ENCODE data around the gene CLEC2L.

The CLEC2L gene

DNA sequence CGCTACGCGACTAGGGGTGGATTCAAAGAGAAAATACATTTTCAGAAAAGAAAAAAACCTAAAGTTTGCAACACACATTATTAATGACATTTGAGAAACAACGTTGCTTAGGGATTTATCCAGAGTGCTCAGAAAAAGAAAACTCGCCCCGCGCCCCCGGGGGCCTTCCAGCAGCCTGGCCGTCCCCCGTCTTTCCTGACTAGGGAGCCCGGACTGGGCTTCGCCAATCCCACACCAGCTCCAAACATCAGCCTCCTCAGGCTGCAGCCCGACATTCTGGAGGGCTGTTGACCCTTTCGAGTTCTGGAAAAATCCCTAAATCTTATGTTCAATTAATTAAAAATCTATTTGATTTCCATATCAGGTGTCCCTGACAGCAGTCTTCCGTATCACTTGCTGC is 48.6 kb downstream of the CLEC2L start:
- Histone ChIP-seq H3K27ac (ENCODE audit: low read depth, low read length, poor library complexity, severe bottlenecking) (no peak overlapping the region), H3F3A (ENCODE audit: insufficient read depth, low read length) (no peaks in the 10 kb centered on the region), H3K27me3 (ENCODE audit: insufficient read depth, low read length) (no peaks in the 10 kb centered on the region), H3K9me2 (ENCODE audit: low read depth, low read length) (no peaks in the 10 kb centered on the region), H3K36me3 (ENCODE audit: insufficient read depth, low read length) (no peaks in the 10 kb centered on the region), H3K4me3 (ENCODE audit: low read depth, low read length, poor library complexity, severe bottlenecking) (no peak overlapping the region), H3K9ac (ENCODE audit: low read length) (no peak overlapping the region), H3K9me3 (ENCODE audit: low read length) (no peaks in the 10 kb centered on the region), H3K79me2 (ENCODE audit: insufficient read depth, low read length) (no peaks in the 10 kb centered on the region), H2AFZ (ENCODE audit: low read length) (no peak overlapping the region), H3K4me2 (ENCODE audit: low read length) (no peak overlapping the region), H3K4me1 (ENCODE audit: insufficient read depth, low read length, severe bottlenecking) (no peaks in the 10 kb centered on the region), H4K20me1 (ENCODE audit: insufficient read depth, low read length) (no peaks in the 10 kb centered on the region)
- TF ChIP-seq EZH2 (IDR thresholded peaks at IDR 0.05; ENCODE audit: borderline replicate concordance, low read length) = no peak

- Histone ChIP-seq H3K9me3 (ENCODE audit: low read length) (no peaks in the 10 kb centered on the region), H3K27ac (ENCODE audit: low read depth, low read length, poor library complexity, severe bottlenecking) (no peak overlapping the region), H3K9me2 (ENCODE audit: low read depth, low read length) (no peaks in the 10 kb centered on the region), H3K79me2 (ENCODE audit: insufficient read depth, low read length) (no peaks in the 10 kb centered on the region), H3K4me1 (ENCODE audit: insufficient read depth, low read length, severe bottlenecking) (no peaks in the 10 kb centered on the region), H4K20me1 (ENCODE audit: insufficient read depth, low read length) (no peaks in the 10 kb centered on the region), H2AFZ (ENCODE audit: low read length) (no peak overlapping the region), H3K4me3 (ENCODE audit: low read depth, low read length, poor library complexity, severe bottlenecking) (no peak overlapping the region), H3K27me3 (ENCODE audit: insufficient read depth, low read length) (no peaks in the 10 kb centered on the region), H3F3A (ENCODE audit: insufficient read depth, low read length) (no peaks in the 10 kb centered on the region), H3K9ac (ENCODE audit: low read length) (no peak overlapping the region), H3K4me2 (ENCODE audit: low read length) (no peak overlapping the region), H3K36me3 (ENCODE audit: insufficient read depth, low read length) (no peaks in the 10 kb centered on the region)
- TF ChIP-seq, protein P1, sequence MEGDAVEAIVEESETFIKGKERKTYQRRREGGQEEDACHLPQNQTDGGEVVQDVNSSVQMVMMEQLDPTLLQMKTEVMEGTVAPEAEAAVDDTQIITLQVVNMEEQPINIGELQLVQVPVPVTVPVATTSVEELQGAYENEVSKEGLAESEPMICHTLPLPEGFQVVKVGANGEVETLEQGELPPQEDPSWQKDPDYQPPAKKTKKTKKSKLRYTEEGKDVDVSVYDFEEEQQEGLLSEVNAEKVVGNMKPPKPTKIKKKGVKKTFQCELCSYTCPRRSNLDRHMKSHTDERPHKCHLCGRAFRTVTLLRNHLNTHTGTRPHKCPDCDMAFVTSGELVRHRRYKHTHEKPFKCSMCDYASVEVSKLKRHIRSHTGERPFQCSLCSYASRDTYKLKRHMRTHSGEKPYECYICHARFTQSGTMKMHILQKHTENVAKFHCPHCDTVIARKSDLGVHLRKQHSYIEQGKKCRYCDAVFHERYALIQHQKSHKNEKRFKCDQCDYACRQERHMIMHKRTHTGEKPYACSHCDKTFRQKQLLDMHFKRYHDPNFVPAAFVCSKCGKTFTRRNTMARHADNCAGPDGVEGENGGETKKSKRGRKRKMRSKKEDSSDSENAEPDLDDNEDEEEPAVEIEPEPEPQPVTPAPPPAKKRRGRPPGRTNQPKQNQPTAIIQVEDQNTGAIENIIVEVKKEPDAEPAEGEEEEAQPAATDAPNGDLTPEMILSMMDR (IDR thresholded peaks at IDR 0.05; ENCODE audit: low read length) = no peak
- no peak for TF ChIP-seq EZH2 (IDR thresholded peaks at IDR 0.05; ENCODE audit: borderline replicate concordance, low read length)
Observed at GRCh38 chr7:139572704-139573385, 49.4 kb downstream of the CLEC2L start.

- no peak overlapping the region for H3K27ac ChIP-seq (ENCODE audit: low read depth, low read length, poor library complexity, severe bottlenecking)
- no peak overlapping the region for H3K4me2 ChIP-seq (ENCODE audit: low read length)
- no peak overlapping the region for H3K9ac ChIP-seq (ENCODE audit: low read length)
- no peaks in the 10 kb centered on the region for H3K9me2 ChIP-seq (ENCODE audit: low read depth, low read length)
- H3F3A ChIP-seq (ENCODE audit: insufficient read depth, low read length) = no peaks in the 10 kb centered on the region
- H3K27me3 ChIP-seq (ENCODE audit: insufficient read depth, low read length) = no peaks in the 10 kb centered on the region
- no peak for TF ChIP-seq EZH2 (IDR thresholded peaks at IDR 0.05; ENCODE audit: borderline replicate concordance, low read length)
- TF ChIP-seq, protein P1 (IDR thresholded peaks at IDR 0.05; ENCODE audit: low read length) = no peak
- no peaks in the 10 kb centered on the region for H3K9me3 ChIP-seq (ENCODE audit: low read length)
- no peaks in the 10 kb centered on the region for H3K4me1 ChIP-seq (ENCODE audit: insufficient read depth, low read length, severe bottlenecking)
- H3K79me2 ChIP-seq (ENCODE audit: insufficient read depth, low read length) = no peaks in the 10 kb centered on the region
- H4K20me1 ChIP-seq (ENCODE audit: insufficient read depth, low read length) = no peaks in the 10 kb centered on the region
- no peak overlapping the region for H3K4me3 ChIP-seq (ENCODE audit: low read depth, low read length, poor library complexity, severe bottlenecking)
- H3K36me3 ChIP-seq (ENCODE audit: insufficient read depth, low read length) = no peaks in the 10 kb centered on the region
- no peak overlapping the region for H2AFZ ChIP-seq (ENCODE audit: low read length)
Observed at GRCh38 chr7:139573871-139574270, 50.4 kb downstream of the CLEC2L start.
